PC-3 (cell line): ENCODE data around the gene TMOD2.

Experiments
- CTCF ChIP-seq: fragments of 300-600 bp; sonication (generic); conservative IDR thresholded peaks from 2 replicates; pipeline ENCODE4 v1.5.1; 2017; ENCODE audit warnings: antibody characterized with exemption, low read depth, mild to moderate bottlenecking, low read length
- EZH2phosphoT487 ChIP-seq: fragments of 300-600 bp; sonication (generic); IDR thresholded peaks from 2 replicates; pipeline ENCODE4 v1.6.1; 2018; ENCODE audit warnings: mild to moderate bottlenecking, antibody characterized with exemption, low read length, borderline replicate concordance

DNA sequence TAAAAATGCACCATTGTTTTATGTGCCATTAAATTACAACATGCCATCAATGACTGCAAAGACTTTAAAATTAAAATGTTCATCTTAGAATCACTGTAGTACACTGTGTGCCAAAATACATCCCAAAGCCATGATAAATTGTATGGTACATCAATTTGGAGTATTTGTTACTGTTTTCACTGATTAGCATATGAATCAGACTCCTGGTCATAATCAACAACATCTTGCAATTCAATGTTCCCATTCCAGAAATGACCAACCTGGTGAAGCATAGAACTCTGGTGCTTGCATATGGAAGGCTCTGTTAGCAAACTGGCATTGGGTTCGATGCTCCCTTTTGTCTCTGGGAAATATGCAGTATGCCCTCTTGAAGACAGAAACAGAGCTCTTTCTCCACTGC is 36.5 kb upstream of the TMOD2 start:
- TF ChIP-seq CTCF (no peak), EZH2phosphoT487 (no peak)
